GM19452 (cell line): Measurements from ENCODE around the gene CXCL11.
A peak's percentile ranks its signal among the peaks of the same experiment; 100 is the strongest.
"Not testable (repeated sequence)": the region's sequence is repeated elsewhere in the genome, so short reads cannot be mapped to it uniquely, and the experiment has no call there.

ENCODE experiments used
- ATAC-seq: cut with Tn5 transposase; IDR thresholded peaks from one replicate; pipeline ENCODE4 v1.9.1; 2021; ENCODE audit not compliant: unreplicated experiment

Gene CXCL11

DNA sequence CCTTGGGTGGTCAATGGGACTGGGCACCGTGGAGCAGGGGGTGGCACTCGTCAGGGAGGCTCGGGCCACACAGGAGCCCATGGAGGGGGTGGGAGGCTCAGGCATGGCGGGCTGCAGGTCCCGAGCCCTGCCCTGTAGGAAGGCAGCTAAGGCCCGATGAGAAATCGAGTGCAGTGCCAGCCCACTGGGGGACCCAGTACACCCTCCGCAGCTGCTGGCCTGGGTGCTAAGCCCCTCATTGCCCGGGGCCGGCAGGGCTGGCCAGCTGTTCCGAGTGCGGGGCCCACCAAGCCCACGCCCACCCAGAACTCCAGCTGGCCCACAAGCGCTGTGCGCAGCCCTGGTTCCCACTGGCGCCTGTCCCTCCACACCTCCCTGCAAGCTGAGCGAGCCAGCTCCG is 7.4 kb upstream of the CXCL11 start:
- not testable (repeated sequence) for ATAC-seq

GRCh38 chr4:76042241-76042998 is 6.5 kb upstream of the CXCL11 start:
- not testable (repeated sequence) for ATAC-seq

- ATAC-seq, result no peak
Observed at GRCh38 chr4:76036855-76037254, 985 bp upstream of the CXCL11 start.

- ATAC-seq, result peak; percentile 49
Observed at GRCh38 chr4:76035141-76035540, 729 bp downstream of the CXCL11 start.

- no peak for ATAC-seq
Observed at GRCh38 chr4:76029300-76029699, 6.6 kb downstream of the CXCL11 start.

- no peak for ATAC-seq
Observed at GRCh38 chr4:76028350-76028765, 7.5 kb downstream of the CXCL11 start.

GRCh38 chr4:76024065-76024464 is 11.8 kb downstream of the CXCL11 start:
- ATAC-seq, result no peak

GRCh38 chr4:76023389-76023788 is 12.5 kb downstream of the CXCL11 start, which contains the start of gene CXCL10:
Gene CXCL10, minus strand, starts transcription at chr4:76023497. Its CDS starts 66 bp downstream, at chr4:76023431.
- ATAC-seq, result no peak

DNA sequence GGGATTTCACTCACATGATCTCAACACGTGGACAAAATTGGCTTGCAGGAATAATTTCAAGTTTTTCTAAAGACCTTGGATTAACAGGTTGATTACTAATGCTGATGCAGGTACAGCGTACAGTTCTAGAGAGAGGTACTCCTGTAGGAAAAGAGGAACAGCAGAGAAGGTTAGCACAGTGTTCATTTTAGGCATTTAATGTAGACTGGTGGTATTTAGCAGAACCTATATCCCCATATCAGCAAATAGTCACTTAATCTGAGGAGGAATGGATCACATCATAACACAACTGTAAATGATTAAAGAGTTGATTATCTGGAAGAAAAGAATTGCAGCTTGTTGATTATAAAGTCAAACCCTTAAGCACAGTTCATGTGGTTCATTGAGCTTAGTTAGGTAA is 13.2 kb downstream of the CXCL11 start:
- no peak for ATAC-seq

DNA sequence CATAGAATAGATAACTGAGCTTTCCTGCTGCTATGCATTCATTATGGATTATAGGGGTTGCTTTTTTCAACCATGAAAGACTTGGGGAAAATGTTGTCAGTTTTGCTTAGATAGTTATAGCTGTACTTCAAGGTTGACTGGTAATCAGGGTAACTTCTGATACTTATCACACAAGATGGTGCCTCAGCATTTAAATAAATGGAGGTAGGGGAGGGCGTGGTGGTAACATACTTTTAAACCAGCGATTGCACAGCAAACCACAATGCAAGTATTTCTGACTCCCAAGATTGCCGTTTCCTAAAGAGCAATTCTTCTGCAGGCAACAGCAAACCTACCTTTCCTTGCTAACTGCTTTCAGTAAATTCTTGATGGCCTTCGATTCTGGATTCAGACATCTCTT is 13.8 kb downstream of the CXCL11 start:
- no peak for ATAC-seq

GRCh38 chr4:76017056-76017686 is 18.7 kb downstream of the CXCL11 start:
- no peak for ATAC-seq

DNA sequence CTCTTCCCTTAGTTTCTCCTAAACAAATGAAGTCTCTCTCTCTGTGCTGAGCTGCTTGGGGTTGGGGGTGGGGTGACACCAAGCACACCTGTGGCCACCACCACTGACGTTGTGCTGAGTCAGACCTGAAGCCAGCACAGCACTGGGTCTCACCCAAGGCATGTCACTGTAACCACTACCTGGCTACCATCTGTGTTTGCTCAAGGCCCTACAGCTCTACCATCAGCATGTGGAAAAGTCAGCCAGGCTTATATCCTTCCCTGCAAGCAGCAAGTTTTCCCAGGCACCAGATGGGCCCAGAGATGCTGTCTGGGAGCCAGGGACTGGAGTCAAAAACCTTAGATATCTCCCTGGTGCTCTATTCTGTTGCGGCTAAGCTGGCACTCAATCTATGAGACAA is 19.5 kb downstream of the CXCL11 start:
- ATAC-seq, result peak; percentile 67

GRCh38 chr4:76013540-76013939 is 22.3 kb downstream of the CXCL11 start:
- no peak for ATAC-seq

GRCh38 chr4:76012388-76012801 is 23.5 kb downstream of the CXCL11 start:
- ATAC-seq, result no peak

DNA sequence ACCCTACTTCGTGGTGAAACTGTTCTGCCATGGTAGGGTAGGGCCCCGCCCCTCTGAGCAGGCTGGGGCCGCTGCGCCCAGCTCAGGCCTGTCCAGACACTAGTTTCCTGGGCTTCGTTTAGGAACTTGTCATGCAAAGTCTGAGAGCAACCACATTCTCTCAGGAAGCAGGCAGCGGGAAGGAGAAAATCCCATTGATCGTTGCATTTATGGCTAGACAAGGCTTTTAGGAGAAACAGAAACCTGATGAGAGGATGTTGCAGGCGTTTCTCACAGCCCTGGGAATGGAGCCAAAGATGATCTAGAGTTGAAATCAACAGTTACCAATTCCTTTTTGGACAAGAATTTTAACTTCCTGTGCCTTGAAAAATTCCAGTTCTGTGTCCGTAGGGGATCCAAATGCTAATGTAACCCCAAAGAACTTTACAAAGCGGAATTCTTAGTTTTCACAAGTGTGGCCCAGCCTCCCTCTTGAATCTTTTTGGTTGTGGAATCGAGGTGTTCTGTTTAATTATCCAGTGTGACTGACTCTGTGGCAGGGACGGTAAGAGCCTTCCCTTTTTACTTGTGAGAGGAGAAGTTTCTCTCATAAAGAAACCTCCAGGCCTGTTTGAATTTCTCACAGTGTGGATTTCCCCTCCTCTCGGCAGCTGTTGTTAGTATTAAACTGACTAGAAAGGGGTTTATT is 24.0 kb downstream of the CXCL11 start:
- peak; percentile 69 for ATAC-seq

- ATAC-seq, result no peak
Observed at GRCh38 chr4:76011018-76011670, 24.7 kb downstream of the CXCL11 start.

- ATAC-seq, result no peak
Observed at GRCh38 chr4:76010576-76010975, 25.3 kb downstream of the CXCL11 start.

DNA sequence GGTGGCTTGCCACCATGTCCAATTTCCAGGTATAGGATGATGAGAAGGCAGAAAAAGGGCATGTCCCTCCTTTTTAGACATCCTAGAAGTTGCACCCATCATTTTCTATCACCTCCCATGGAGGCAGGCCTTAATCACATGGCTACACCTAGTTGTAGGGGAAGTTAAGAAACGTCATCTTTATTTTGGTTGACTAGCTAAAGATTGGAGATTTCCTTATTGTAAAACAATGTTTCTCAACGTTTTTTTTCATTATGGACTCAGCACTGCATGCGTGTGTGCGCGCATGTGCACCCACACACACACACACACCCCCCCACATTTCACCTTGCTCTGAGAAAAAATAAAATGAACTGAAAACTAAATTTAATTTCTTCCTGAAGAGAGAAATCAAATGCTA is 26.6 kb downstream of the CXCL11 start:
- ATAC-seq, result no peak

- no peak for ATAC-seq
Observed at GRCh38 chr4:76007089-76007862, 28.6 kb downstream of the CXCL11 start, which contains the start of gene CXCL9. Gene CXCL9, minus strand, starts transcription at chr4:76007509. Its CDS starts 60 bp downstream, at chr4:76007449.

- ATAC-seq, result no peak
Observed at GRCh38 chr4:76003620-76004019, 32.2 kb downstream of the CXCL11 start.

- no peak for ATAC-seq
Observed at GRCh38 chr4:76003035-76003434, 32.8 kb downstream of the CXCL11 start.
